ENCODE results near the gene OSGEP. TPM values are rescaled to one million over a fixed set of nuclear protein-coding genes. Genes with fewer than 3 reads are reported as not detected.
"Not testable (repeated sequence)": the region's sequence is repeated elsewhere in the genome, so short reads cannot be mapped to it uniquely, and the experiment has no call there.

OSGEP gene
- total and polyA plus RNA-seq, 5 donors: 17.6 to 21.9 (median 18.9) TPM

- not testable (repeated sequence) for H3K4me3 ChIP-seq (ENCODE audit: low read length); H3K9me3 ChIP-seq (ENCODE audit: control insufficient read depth, low read length); DNase-seq; H3K27ac ChIP-seq (ENCODE audit: low read length); ATAC-seq; H3K4me1 ChIP-seq (ENCODE audit: control insufficient read depth, insufficient read depth, low read length); H3K27me3 ChIP-seq (ENCODE audit: control insufficient read depth, insufficient read depth)
- intact Hi-C loops (cut with DNase I): loop anchor here in 1 of 4 donors (10.0 kb wide), 1 partner anchor 108 kb away; the partner anchor contains the start of gene PARP2
- 93% methylated on average over 8 of the region's 8 CpGs for WGBS
Measured at GRCh38 chr14:20452831-20453230, 1.8 kb downstream of the OSGEP start.

GRCh38 chr14:20446889-20447288, 7.7 kb downstream of the OSGEP start:
- H3K4me3 ChIP-seq (ENCODE audit: low read length): no peak overlapping the region
- DNase-seq (no peak), ATAC-seq (no peak)
- H3K4me1 ChIP-seq (ENCODE audit: control insufficient read depth, insufficient read depth, low read length): no peaks in the 10 kb centered on the region
- H3K27ac ChIP-seq (ENCODE audit: low read length): no peak overlapping the region
- no peaks in the 10 kb centered on the region for H3K9me3 ChIP-seq (ENCODE audit: control insufficient read depth, low read length)
- intact Hi-C loops (cut with DNase I): no loop called here
- 96% methylated on average over 5 of the region's 5 CpGs for WGBS
- H3K27me3 ChIP-seq (ENCODE audit: control insufficient read depth, insufficient read depth): no peaks in the 10 kb centered on the region

- H3K27me3 ChIP-seq (ENCODE audit: control insufficient read depth, insufficient read depth); H3K4me1 ChIP-seq (ENCODE audit: control insufficient read depth, insufficient read depth, low read length); ATAC-seq; H3K4me3 ChIP-seq (ENCODE audit: low read length); intact Hi-C loops (cut with DNase I); H3K27ac ChIP-seq (ENCODE audit: low read length); DNase-seq; H3K9me3 ChIP-seq (ENCODE audit: control insufficient read depth, low read length): not testable (repeated sequence)
- WGBS: 97% methylated on average over 2 of the region's 4 CpGs
Measured at GRCh38 chr14:20443650-20444049, 11.0 kb downstream of the OSGEP start.

GRCh38 chr14:20441461-20441860, 13.2 kb downstream of the OSGEP start:
- Histone ChIP-seq H3K9me3 (ENCODE audit: control insufficient read depth, low read length) (no peaks in the 10 kb centered on the region), H3K27me3 (ENCODE audit: control insufficient read depth, insufficient read depth) (no peaks in the 10 kb centered on the region), H3K4me1 (ENCODE audit: control insufficient read depth, insufficient read depth, low read length) (no peaks in the 10 kb centered on the region), H3K4me3 (ENCODE audit: low read length) (no peak overlapping the region), H3K27ac (ENCODE audit: low read length) (no peak overlapping the region)
- no peak for ATAC-seq
- no peak for DNase-seq
- WGBS: 79% methylated on average over 2 of the region's 2 CpGs
- intact Hi-C loops (cut with DNase I): no loop called here

GRCh38 chr14:20440882-20441281, 13.7 kb downstream of the OSGEP start:
- no peaks in the 10 kb centered on the region for H3K4me1 ChIP-seq (ENCODE audit: control insufficient read depth, insufficient read depth, low read length)
- DNase-seq (no peak), ATAC-seq (no peak)
- intact Hi-C loops (cut with DNase I): no loop called here
- H3K27ac ChIP-seq (ENCODE audit: low read length): no peak overlapping the region
- no peak overlapping the region for H3K4me3 ChIP-seq (ENCODE audit: low read length)
- 70% methylated on average over 5 of the region's 5 CpGs for WGBS
- no peaks in the 10 kb centered on the region for H3K9me3 ChIP-seq (ENCODE audit: control insufficient read depth, low read length)
- no peaks in the 10 kb centered on the region for H3K27me3 ChIP-seq (ENCODE audit: control insufficient read depth, insufficient read depth)

- ATAC-seq: no peak
- WGBS: 81% methylated on average over 5 of the region's 5 CpGs
- no peak for DNase-seq
- H3K4me1 ChIP-seq (ENCODE audit: control insufficient read depth, insufficient read depth, low read length): no peaks in the 10 kb centered on the region
- intact Hi-C loops (cut with DNase I): no loop called here
- H3K4me3 ChIP-seq (ENCODE audit: low read length): no peak overlapping the region
- H3K27ac ChIP-seq (ENCODE audit: low read length): no peak overlapping the region
- H3K27me3 ChIP-seq (ENCODE audit: control insufficient read depth, insufficient read depth): no peaks in the 10 kb centered on the region
- H3K9me3 ChIP-seq (ENCODE audit: control insufficient read depth, low read length): no peaks in the 10 kb centered on the region
Measured at GRCh38 chr14:20440465-20440864, 14.1 kb downstream of the OSGEP start.

GRCh38 chr14:20438664-20439063, 15.9 kb downstream of the OSGEP start:
- no peak overlapping the region for H3K4me3 ChIP-seq (ENCODE audit: low read length)
- WGBS: 90% methylated on average over 7 of the region's 7 CpGs
- ATAC-seq: no peak

GRCh38 chr14:20436363-20436755, 18.3 kb downstream of the OSGEP start:
- no peak for ATAC-seq
- intact Hi-C loops (cut with DNase I): no loop called here
- H3K9me3 ChIP-seq (ENCODE audit: control insufficient read depth, low read length): no peaks in the 10 kb centered on the region
- DNase-seq: no peak
- H3K27me3 ChIP-seq (ENCODE audit: control insufficient read depth, insufficient read depth): no peaks in the 10 kb centered on the region
- no peaks in the 10 kb centered on the region for H3K4me1 ChIP-seq (ENCODE audit: control insufficient read depth, insufficient read depth, low read length)
- no peak overlapping the region for H3K4me3 ChIP-seq (ENCODE audit: low read length)
- no peak overlapping the region for H3K27ac ChIP-seq (ENCODE audit: low read length)
- 92% methylated on average over 4 of the region's 4 CpGs for WGBS

More at GRCh38 chr14:20438664-20439063, 15.9 kb downstream of the OSGEP start:
- intact Hi-C loops (cut with DNase I): no loop called here
- no peak for DNase-seq
- Histone ChIP-seq H3K27ac (ENCODE audit: low read length) (no peak overlapping the region), H3K9me3 (ENCODE audit: control insufficient read depth, low read length) (no peaks in the 10 kb centered on the region), H3K27me3 (ENCODE audit: control insufficient read depth, insufficient read depth) (no peaks in the 10 kb centered on the region), H3K4me1 (ENCODE audit: control insufficient read depth, insufficient read depth, low read length) (no peaks in the 10 kb centered on the region)

- intact Hi-C loops (cut with DNase I): no loop called here
Measured at GRCh38 chr14:20435582-20436362, 18.8 kb downstream of the OSGEP start, which contains the start of gene KLHL33. KLHL33 (minus strand) TSS chr14:20436166; CDS start chr14:20435811, 355 bp downstream.

GRCh38 chr14:20434701-20435581, 19.7 kb downstream of the OSGEP start:
- Histone ChIP-seq H3K4me3 (ENCODE audit: low read length) (peak overlapping the region; percentile 68), H3K9me3 (ENCODE audit: control insufficient read depth, low read length) (no peaks in the 10 kb centered on the region), H3K4me1 (ENCODE audit: control insufficient read depth, insufficient read depth, low read length) (peaks cover 3% of the 10 kb centered on the region), H3K27me3 (ENCODE audit: control insufficient read depth, insufficient read depth) (no peaks in the 10 kb centered on the region), H3K27ac (ENCODE audit: low read length) (peak overlapping the region; percentile 43)
- peak; percentile 79 to 92 (median 88) for DNase-seq
- ATAC-seq: peak; percentile 80 to 86
- 21% methylated on average over 44 of the region's 44 CpGs for WGBS
- intact Hi-C loops (cut with DNase I): no loop called here

More at GRCh38 chr14:20435582-20436362, 18.8 kb downstream of the OSGEP start, which contains the start of gene KLHL33:
- Histone ChIP-seq H3K27me3 (ENCODE audit: control insufficient read depth, insufficient read depth) (no peaks in the 10 kb centered on the region), H3K27ac (ENCODE audit: low read length) (peak within 1 kb of the TSS; percentile 43), H3K4me1 (ENCODE audit: control insufficient read depth, insufficient read depth, low read length) (no peaks in the 10 kb centered on the region), H3K9me3 (ENCODE audit: control insufficient read depth, low read length) (no peaks in the 10 kb centered on the region), H3K4me3 (ENCODE audit: low read length) (peak within 1 kb of the TSS; percentile 68)
- WGBS: 66% methylated on average over 17 of the region's 17 CpGs
- DNase-seq (peak in 1 of 3 donors; percentile 51), ATAC-seq (peak in 1 of 2 donors; percentile 25)

Measured in right cardiac atrium (tissue), 5 donors.